Activated T-cell treated with anti-CD3 and anti-CD28 coated beads, Interleukin-2, amount 50 U/mL, for 72 hours (primary cell): ENCODE results near the gene CMIP. TPM values are rescaled to one million over a fixed set of nuclear protein-coding genes. Genes with fewer than 3 reads are reported as not detected.

Source experiments
- ATAC-seq, 2 donors: fragments of 150-1000 bp; cut with Tn5 transposase; replicated peaks in 1 of 2; 2 replicates each; pipeline ENCODE4 v1.10.0; 2021; ENCODE audit warnings: moderate library complexity in 2 of 2, mild to moderate bottlenecking in 1 of 2
- DNase-seq, 2 donors: peaks; one replicate each; pipeline ENCODE4 v3.0.0; 2021 to 2022; ENCODE audit warnings: mixed read lengths in 1 of 2
- H3K27ac Mint-ChIP-seq: one replicate; pipeline ENCODE4 v1.8.0; 2022; ENCODE audit warnings: mild to moderate bottlenecking, moderate library complexity, mixed read lengths
- H3K27me3 Mint-ChIP-seq: one replicate; pipeline ENCODE4 v1.8.0; 2022; ENCODE audit warnings: low read depth, mixed read lengths
- H3K36me3 Mint-ChIP-seq, 2 donors: one replicate each; pipeline ENCODE4 v1.8.0; 2022; ENCODE audit warnings: mixed read lengths in 2 of 2, mild to moderate bottlenecking in 1 of 2; ENCODE audit not compliant: insufficient read depth in 2 of 2
- H3K4me1 Mint-ChIP-seq: one replicate; pipeline ENCODE4 v1.8.0; 2022; ENCODE audit warnings: low read depth, mixed read lengths
- H3K4me3 Mint-ChIP-seq, 2 donors: one replicate each; pipeline ENCODE4 v1.8.0; 2022; ENCODE audit warnings: mild to moderate bottlenecking in 2 of 2, mixed read lengths in 2 of 2, moderate library complexity in 2 of 2
- H3K9me3 Mint-ChIP-seq, 2 donors: one replicate each; pipeline ENCODE4 v1.8.0; 2022; ENCODE audit warnings: mixed read lengths in 2 of 2
- total RNA-seq, 2 donors: library from RNA; stranded (reverse); gene quantifications; one replicate each; pipeline ENCODE4 v1.2.3, GENCODE V29; 2022

The CMIP gene
- total RNA-seq, 2 donors from 2014 or later: 53.1 to 59.0 TPM

- Mint-ChIP-seq H3K4me3 (no peak overlapping the region), H3K4me1 (no peaks in the 10 kb centered on the region), H3K9me3 (no peaks in the 10 kb centered on the region), H3K27me3 (no peaks in the 10 kb centered on the region), H3K36me3 (peaks cover 11 to 16% of the 10 kb centered on the region in 2 donors), H3K27ac (peak overlapping the region; percentile 67)
- no peak for ATAC-seq
- no peak for DNase-seq
Measured at GRCh38 chr16:81669473-81670350, 225.1 kb downstream of the CMIP start.

GRCh38 chr16:81671738-81672597, 227.4 kb downstream of the CMIP start:
- no peaks in the 10 kb centered on the region for H3K27me3 Mint-ChIP-seq
- DNase-seq (no peak), ATAC-seq (no peak)
- no peak overlapping the region for H3K27ac Mint-ChIP-seq
- H3K4me1 Mint-ChIP-seq: no peaks in the 10 kb centered on the region
- H3K36me3 Mint-ChIP-seq: peaks cover 8 to 12% of the 10 kb centered on the region in 2 donors
- no peaks in the 10 kb centered on the region for H3K9me3 Mint-ChIP-seq
- no peak overlapping the region for H3K4me3 Mint-ChIP-seq

GRCh38 chr16:81673432-81673831, 228.8 kb downstream of the CMIP start:
- no peaks in the 10 kb centered on the region for H3K4me1 Mint-ChIP-seq
- no peak for DNase-seq
- H3K4me3 Mint-ChIP-seq: no peak overlapping the region
- no peak for ATAC-seq
- no peaks in the 10 kb centered on the region for H3K9me3 Mint-ChIP-seq
- H3K36me3 Mint-ChIP-seq: peaks cover 8 to 12% of the 10 kb centered on the region in 2 donors
- no peaks in the 10 kb centered on the region for H3K27me3 Mint-ChIP-seq
- no peak overlapping the region for H3K27ac Mint-ChIP-seq

- Mint-ChIP-seq H3K9me3 (no peaks in the 10 kb centered on the region), H3K36me3 (peaks cover 3 to 6% of the 10 kb centered on the region in 2 donors), H3K27ac (no peak overlapping the region), H3K27me3 (no peaks in the 10 kb centered on the region), H3K4me3 (no peak overlapping the region), H3K4me1 (no peaks in the 10 kb centered on the region)
- ATAC-seq (no peak), DNase-seq (no peak)
Measured at GRCh38 chr16:81675662-81676061, 231.1 kb downstream of the CMIP start.

GRCh38 chr16:81676066-81676882, 231.7 kb downstream of the CMIP start:
- Mint-ChIP-seq H3K4me3 (no peak overlapping the region), H3K4me1 (no peaks in the 10 kb centered on the region), H3K36me3 (peaks cover 2 to 4% of the 10 kb centered on the region in 2 donors), H3K27me3 (no peaks in the 10 kb centered on the region), H3K9me3 (no peaks in the 10 kb centered on the region), H3K27ac (no peak overlapping the region)
- DNase-seq (no peak), ATAC-seq (no peak)

GRCh38 chr16:81676883-81677737, 232.5 kb downstream of the CMIP start:
- Mint-ChIP-seq H3K36me3 (peaks cover 2 to 4% of the 10 kb centered on the region in 2 donors), H3K27ac (peak overlapping the region; percentile 3)

GRCh38 chr16:81678326-81679095, 233.9 kb downstream of the CMIP start:
- no peaks in the 10 kb centered on the region for H3K4me1 Mint-ChIP-seq
- no peak for ATAC-seq
- H3K27ac Mint-ChIP-seq: no peak overlapping the region
- H3K4me3 Mint-ChIP-seq: no peak overlapping the region
- DNase-seq: no peak
- no peaks in the 10 kb centered on the region for H3K27me3 Mint-ChIP-seq
- H3K36me3 Mint-ChIP-seq: peaks cover 0 to 2% of the 10 kb centered on the region in 2 donors
- no peaks in the 10 kb centered on the region for H3K9me3 Mint-ChIP-seq

More at GRCh38 chr16:81676883-81677737, 232.5 kb downstream of the CMIP start:
- DNase-seq (no peak), ATAC-seq (no peak)
- Mint-ChIP-seq H3K27me3 (no peaks in the 10 kb centered on the region), H3K9me3 (no peaks in the 10 kb centered on the region), H3K4me1 (no peaks in the 10 kb centered on the region), H3K4me3 (no peak overlapping the region)

GRCh38 chr16:81679721-81680430, 235.3 kb downstream of the CMIP start:
- no peak for DNase-seq
- H3K27ac Mint-ChIP-seq: no peak overlapping the region
- peaks cover 0 to 2% of the 10 kb centered on the region in 2 donors for H3K36me3 Mint-ChIP-seq
- H3K4me1 Mint-ChIP-seq: no peaks in the 10 kb centered on the region
- H3K27me3 Mint-ChIP-seq: no peaks in the 10 kb centered on the region
- no peak for ATAC-seq
- no peak overlapping the region for H3K4me3 Mint-ChIP-seq
- no peaks in the 10 kb centered on the region for H3K9me3 Mint-ChIP-seq

- Mint-ChIP-seq H3K36me3 (peaks cover 0 to 2% of the 10 kb centered on the region in 2 donors), H3K9me3 (no peaks in the 10 kb centered on the region), H3K4me1 (no peaks in the 10 kb centered on the region), H3K27me3 (no peaks in the 10 kb centered on the region), H3K27ac (no peak overlapping the region), H3K4me3 (no peak overlapping the region)
- DNase-seq (no peak), ATAC-seq (no peak)
Measured at GRCh38 chr16:81680444-81681275, 236.1 kb downstream of the CMIP start.

GRCh38 chr16:81681311-81681710, 236.7 kb downstream of the CMIP start:
- H3K27ac Mint-ChIP-seq: no peak overlapping the region
- no peaks in the 10 kb centered on the region for H3K27me3 Mint-ChIP-seq
- H3K4me3 Mint-ChIP-seq: no peak overlapping the region
- no peak for DNase-seq
- H3K4me1 Mint-ChIP-seq: no peaks in the 10 kb centered on the region
- H3K9me3 Mint-ChIP-seq: no peaks in the 10 kb centered on the region
- peaks cover 0 to 2% of the 10 kb centered on the region in 2 donors for H3K36me3 Mint-ChIP-seq
- no peak for ATAC-seq
